Measurements from ENCODE around the gene EPAS1. TPM values are rescaled to one million over a fixed set of nuclear protein-coding genes. Genes with fewer than 3 reads are reported as not detected.

Gene EPAS1
- total and polyA plus RNA-seq, 2 of the 13 experiments (the other 11 are each of a cell fraction or from before 2014, with no cell fraction given), result 47.1 to 182 TPM

GRCh38 chr2:46306988-46307655, 9.9 kb downstream of the EPAS1 start (continued):
- TF ChIP-seq TFAP4 (IDR thresholded peaks at IDR 0.05; ENCODE audit: borderline replicate concordance, low read depth) (peak; percentile 80; the same call in 1 of the 2 replicates), KMT2A (CRISPR knock-in tag; IDR thresholded peaks at IDR 0.05) (peak; percentile 66; the same call in 1 of the 2 replicates), RFXANK (CRISPR knock-in tag; IDR thresholded peaks at IDR 0.05) (peak; percentile 67; the same call in 1 of the 2 replicates), ATF7 (IDR thresholded peaks at IDR 0.05) (no peak), ATF7 (CRISPR knock-in tag; IDR thresholded peaks at IDR 0.05) (peak; percentile 66; the same call in 1 of the 2 replicates), ZNF704 (CRISPR knock-in tag; IDR thresholded peaks at IDR 0.05; ENCODE audit: borderline replicate concordance) (no peak), ZNF746 (CRISPR knock-in tag; IDR thresholded peaks at IDR 0.05) (0 out of 2 replicates have a peak, but pooled peaks have one; percentile 33), RFX5 (IDR thresholded peaks at IDR 0.05; ENCODE audit: low read depth, low read length) (no peak), BORCS8-MEF2B (CRISPR knock-in tag; IDR thresholded peaks at IDR 0.05) (0 out of 2 replicates have a peak, but pooled peaks have one; percentile 12), TFDP2 (CRISPR knock-in tag; IDR thresholded peaks at IDR 0.05) (peak; percentile 57; the same call in 1 of the 2 replicates), ZNF672 (CRISPR knock-in tag; IDR thresholded peaks at IDR 0.05) (no peak), KMT2B (CRISPR knock-in tag; IDR thresholded peaks at IDR 0.05) (peak; percentile 81), PHF21A (CRISPR knock-in tag; IDR thresholded peaks at IDR 0.05) (peak; percentile 95), TOE1 (CRISPR knock-in tag; IDR thresholded peaks at IDR 0.05) (0 out of 2 replicates have a peak, but pooled peaks have one; percentile 38), IKZF5 (CRISPR knock-in tag; IDR thresholded peaks at IDR 0.05) (peak; percentile 79; the same call in 1 of the 2 replicates), RERE (CRISPR knock-in tag; IDR thresholded peaks at IDR 0.05; ENCODE audit: low read depth) (peak; percentile 90), ZNF543 (CRISPR knock-in tag; IDR thresholded peaks at IDR 0.05) (peak; percentile 43; the same call in 1 of the 2 replicates), ZNF275 (CRISPR knock-in tag; IDR thresholded peaks at IDR 0.05; ENCODE audit: borderline replicate concordance) (peak; percentile 54; the same call in 1 of the 2 replicates)
